Stimulated activated CD4-positive, alpha-beta T cell treated with anti-CD3 and anti-CD28 coated beads, Interleukin-1b, Interleukin-23, amount 100 ng/mL, for 48 hours (primary cell): ENCODE measurements around the gene MAP4K1.
A peak's percentile ranks its signal among the peaks of the same experiment; 100 is the strongest.

Source experiments
- DNase-seq: peaks from one replicate; pipeline ENCODE4 v3.0.0-alpha.2; 2020

MAP4K1 gene

DNA sequence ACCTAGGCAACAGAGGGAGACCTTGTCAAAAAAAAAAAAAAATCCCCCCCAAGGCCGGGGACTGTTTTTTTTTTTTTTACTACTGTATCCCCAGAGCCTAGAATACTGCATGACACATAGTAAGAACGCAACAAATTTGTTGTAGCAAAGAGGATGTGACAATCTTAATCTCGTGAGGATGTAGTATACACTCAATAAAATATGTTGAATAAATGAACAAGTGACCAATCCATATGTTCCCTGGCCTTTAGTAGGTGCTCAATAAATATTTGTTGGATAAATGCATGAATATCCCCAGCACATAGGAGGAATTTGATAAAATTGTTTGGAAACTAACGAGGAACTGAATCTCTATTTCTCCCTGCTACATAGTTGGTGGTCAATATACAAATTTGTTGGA lies 75.7 kb downstream of the MAP4K1 start:
- no peak for DNase-seq

DNA sequence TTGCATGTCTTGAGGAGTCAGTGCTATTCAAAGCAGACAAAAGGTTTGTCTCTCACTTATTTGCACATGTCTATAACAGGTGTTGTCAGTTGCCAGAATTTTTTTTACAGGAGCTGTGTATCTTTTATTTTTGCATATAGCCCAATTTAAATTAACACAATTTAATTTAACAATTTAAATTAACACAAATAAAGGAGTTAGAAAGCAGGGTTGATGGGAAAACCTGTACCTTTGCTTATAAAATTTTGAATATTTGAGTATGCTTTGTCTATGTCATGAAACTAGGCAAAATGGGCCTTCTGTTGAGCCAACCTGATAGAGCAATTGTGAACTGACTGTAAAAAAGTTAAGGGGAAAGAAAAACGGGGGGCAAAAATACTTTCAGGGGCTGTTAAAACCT lies 78.0 kb downstream of the MAP4K1 start:
- no peak for DNase-seq

DNA sequence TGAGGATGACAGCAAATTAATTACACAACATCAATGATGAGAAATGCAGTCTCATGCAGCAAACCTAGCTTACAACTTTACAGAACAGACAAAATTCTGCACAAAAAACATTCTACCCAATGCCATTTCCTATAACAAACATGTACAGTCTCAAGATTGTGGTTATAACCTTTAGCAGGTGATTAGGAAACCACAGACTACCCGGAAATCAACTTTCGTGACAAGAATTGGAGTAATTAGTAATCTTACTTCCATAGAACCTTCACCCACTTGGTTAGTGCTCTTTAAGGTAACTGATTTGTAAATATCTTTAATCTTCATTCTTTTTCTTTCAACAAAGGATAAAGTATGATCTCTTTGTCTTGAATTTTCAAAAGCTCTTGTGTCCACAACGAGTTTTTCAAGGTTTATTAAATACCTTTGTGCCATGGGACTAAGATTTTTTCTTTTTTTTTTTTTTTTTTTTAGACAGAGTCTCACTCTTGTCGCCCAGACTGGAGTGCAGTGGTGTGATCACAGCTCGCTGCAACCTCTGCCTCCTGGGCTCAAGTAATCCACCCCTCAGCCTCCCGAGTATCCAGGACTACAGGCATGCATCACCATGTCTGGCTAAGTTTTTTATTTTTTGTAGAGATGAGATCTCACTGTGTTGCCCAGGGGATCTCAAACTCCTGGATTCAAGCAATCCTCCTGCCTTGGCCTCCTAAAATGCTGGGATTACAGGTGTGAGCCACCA lies 78.8 kb downstream of the MAP4K1 start:
- DNase-seq: peak; percentile 42

DNA sequence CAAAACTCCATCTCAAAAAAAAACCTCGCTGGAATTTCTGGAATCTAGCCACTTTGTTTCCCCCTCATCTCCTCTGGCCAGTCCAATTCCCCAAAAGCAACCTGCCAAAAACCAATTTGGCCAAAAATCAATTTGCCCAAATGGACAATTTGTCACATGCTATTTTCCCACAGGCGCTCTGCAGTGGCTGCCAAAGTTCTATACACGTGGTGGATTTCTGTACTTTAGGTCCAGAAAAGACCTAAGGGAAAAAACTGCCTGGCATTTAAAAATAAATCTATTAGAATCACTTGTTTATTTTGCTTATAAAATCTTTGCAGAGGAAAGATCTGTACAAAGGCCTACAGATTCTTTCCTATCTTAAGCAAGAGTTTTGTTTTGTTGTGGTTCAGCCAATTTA lies 79.4 kb downstream of the MAP4K1 start:
- DNase-seq: no peak
